HG03108 (cell line): ENCODE measurements around the gene ELFN2.
"Not testable (repeated sequence)": the region's sequence is repeated elsewhere in the genome, so short reads cannot be mapped to it uniquely, and the experiment has no call there.

ENCODE experiments used
- ATAC-seq: cut with Tn5 transposase; IDR thresholded peaks from one replicate; pipeline ENCODE4 v1.9.1; 2021; ENCODE audit warnings: moderate library complexity; ENCODE audit not compliant: unreplicated experiment

The ELFN2 gene

DNA sequence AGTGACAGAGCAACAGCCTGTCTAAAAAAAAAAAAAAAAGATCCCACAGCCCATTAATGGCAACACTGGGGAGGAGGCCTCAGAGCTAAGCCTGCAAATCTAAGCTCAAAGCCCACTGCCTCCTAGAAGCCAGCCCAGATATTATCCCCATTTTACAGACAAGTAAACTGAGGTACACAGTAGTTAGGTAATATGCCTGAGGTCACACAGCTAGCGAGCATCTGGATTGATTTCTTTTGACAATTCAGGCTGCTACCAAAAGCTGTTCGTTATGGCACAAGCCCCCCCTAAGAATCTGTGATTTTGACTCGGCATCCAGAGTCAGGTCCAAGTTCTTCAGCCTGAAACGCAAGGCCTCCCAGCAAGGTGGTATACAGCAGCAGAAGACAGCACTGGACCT, 13.7 kb downstream of the ELFN2 start:
- ATAC-seq = no peak

DNA sequence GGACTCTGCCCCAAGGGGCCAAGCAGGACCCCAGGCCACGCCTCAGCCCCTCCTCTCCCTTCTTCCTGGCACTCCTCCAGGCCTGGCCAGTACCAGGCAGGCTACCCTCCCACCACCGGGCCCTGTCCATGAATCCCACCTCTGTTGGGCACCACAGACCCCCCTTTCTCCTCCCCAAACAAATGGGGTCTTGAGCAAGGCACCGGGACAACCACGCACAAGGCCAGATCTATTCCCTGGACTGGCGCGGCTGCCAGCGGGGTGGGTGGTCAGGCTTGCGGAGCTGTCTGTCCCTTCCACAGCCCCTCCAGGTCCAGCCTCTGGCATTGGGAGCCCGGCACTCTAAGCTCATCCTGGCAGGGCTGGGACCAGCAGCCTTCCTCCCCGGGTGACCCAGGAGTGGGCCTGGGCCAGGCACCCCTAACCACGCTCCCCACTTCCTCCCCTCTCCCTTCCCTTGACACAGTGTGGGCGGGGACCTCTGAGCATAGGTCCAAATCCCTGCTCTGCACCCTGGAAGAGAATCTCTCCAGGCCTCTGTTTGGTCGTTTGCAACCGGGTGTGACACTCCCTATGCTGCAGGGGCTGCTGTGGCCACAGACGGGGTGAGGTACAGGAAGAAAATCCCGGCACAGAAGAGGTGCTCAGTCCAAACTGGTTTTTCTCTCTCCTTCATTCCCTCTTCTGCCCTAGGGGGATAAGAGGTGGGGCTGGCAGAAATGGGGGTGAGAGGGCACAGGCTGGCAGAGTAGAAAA, 14.6 kb downstream of the ELFN2 start:
- no peak for ATAC-seq

DNA sequence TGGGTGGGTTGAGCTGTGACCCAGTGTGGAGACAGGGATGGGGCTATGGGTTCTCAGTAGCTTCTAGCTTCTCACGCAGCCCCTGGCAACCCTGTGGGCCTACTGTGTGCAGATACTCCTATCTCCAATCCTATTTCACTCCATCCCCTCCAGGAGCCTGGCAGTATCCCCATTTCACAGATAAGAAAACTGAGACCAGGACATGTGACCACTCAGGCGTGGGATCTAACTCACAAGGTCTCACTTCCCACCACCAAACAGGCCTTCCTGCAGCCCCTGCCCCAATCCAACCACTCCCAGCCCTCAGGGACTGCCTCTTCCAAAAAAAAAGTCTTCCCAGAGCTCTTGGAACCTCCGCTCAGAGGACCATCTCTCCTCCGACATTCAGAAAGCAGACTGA, 15.6 kb downstream of the ELFN2 start:
- no peak for ATAC-seq

DNA sequence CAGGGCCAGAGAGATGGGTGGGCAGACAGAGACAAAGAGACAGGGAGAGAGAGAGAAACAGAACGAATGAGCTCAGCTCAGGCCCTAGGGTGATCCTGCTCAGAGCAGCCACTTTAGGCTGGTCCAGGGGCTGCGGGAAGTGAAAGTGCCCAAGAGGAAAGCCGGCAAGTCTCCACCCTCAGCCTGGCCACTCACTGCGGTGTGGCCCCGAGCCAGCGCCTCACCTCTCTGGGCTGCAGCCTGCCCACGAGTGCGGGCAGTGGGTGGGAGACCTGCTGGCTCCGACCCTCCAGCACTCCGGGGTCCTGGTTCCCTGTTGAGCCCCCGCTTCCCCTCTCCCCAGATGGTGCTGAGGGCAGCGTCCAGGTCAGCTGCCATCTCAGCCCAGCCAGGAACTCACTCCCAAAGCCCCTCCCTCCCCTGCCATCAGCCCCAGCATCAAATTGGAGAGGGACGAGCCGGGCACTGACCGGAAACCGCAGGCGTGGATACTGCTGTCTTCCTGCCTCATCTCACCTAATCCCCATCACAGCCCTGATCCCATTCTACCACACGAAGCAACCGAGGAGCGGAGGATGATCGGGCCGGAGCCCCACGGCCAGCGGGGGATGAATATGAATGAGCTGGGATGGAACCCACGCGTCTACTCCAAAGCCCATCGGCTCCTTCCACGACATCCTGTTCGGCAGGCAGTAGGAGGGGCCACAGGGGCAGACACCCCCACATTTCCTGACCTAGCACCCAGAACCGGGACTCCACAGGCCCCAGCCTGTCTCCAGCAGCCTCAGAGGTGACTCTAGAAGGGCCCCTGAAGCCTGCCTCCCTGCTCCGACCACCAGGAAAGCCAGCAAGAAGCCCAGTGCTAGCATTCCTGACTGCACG, 16.9 kb downstream of the ELFN2 start:
- ATAC-seq = no peak

DNA sequence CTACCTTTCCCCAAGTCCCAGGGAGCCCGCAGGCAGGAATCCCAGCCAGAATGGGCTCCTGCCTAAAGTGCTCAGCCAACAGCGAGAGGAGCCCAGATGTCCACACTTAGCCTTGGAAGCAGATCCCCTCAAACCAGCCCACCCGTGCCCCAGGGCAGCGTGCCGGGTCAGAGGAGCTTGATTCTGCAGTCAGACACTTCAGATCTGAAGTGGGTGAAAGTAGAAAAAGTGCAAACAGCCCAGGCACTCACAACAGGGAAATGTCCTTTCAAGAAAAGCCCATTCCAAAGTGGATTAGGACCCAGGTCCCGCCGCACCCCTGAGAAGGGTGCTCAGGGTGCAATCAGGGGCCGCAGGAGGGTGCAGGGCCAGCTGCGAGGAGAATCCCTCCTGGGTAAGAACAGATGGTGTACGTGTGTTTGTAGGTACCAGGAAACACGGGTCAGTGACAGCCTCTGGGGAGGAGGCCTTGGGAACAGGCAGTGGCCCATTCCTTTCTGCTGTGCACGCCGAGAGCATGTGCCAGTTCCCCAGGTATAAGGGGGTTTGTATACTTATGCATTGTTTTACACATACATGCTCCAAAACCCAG, 17.7 kb downstream of the ELFN2 start:
- no peak for ATAC-seq

DNA sequence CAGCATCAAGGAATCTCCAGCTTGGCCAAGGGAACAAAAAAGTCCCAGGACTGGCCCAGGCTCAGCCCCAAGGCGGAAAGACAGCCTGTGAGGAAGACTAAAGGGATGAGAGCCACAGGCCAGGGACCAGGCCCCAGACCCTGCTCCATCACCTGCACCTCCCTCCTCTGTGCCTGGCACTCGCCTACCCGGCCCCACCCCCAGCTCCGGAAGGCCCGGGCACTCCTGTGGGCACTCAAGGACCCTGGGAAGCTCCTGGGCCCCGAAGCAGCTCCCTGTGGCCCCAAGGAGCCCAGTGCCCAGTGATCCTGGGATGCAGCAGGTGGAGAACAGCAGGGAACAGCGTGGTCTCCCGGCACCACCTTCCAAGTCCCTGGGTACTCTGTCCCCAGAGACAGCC, 18.2 kb downstream of the ELFN2 start:
- no peak for ATAC-seq

DNA sequence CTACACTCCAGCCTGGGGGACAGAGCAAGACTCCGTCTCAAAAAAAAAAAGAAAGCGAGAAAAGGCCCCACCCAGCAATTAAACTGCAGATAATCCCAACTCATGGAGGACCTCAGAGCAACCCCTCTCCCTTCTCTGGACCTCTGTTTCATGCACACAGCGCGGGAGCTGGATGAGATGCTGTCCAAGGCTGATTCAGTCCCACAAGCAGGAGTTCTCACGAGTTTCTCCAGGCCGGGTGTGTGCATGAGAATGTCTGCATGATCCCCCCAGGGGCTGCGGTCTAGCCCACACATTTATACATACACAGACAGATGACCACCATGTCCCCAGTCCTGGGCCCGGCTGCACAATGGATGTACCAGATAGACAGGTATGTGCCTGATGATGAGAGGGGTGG, 19.4 kb downstream of the ELFN2 start:
- no peak for ATAC-seq

DNA sequence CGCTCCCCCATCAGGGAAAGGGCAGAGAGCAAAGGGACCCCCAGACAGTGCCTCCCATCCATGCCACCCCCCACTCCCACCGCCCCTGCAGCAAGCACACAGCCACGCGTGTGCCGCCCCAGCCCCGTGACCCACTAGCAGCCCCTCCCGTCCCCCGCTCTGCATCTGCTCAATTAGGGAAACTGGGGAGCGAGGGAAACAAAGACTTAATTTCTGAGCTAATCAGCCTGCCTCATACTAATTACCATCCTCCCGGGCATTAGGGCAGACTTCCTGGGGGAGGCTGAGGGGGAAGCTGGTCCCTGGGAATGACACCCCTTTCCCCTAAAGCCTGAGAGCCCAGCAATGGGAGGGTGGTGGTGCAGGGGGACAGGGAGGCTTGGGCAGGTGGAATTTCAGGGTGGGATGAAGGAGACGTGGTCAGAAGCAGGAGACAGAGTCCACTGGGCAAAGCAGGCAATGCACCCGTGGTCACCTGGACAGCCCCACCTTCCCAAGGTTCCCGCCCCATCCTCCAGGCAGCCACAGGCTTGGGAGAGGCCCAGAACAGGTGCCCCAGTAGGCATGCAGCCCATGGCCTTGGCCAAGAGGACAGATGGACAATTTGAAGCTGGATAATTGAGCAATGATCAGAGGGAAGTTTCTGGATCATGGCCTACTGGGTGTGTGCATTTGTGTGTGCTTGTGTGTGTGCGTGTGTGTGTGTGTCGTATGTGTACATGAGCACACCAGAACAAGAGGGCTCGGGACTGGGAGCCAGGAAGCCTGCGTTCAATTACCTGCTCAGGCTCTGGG, 20.6 kb downstream of the ELFN2 start:
- ATAC-seq = no peak

DNA sequence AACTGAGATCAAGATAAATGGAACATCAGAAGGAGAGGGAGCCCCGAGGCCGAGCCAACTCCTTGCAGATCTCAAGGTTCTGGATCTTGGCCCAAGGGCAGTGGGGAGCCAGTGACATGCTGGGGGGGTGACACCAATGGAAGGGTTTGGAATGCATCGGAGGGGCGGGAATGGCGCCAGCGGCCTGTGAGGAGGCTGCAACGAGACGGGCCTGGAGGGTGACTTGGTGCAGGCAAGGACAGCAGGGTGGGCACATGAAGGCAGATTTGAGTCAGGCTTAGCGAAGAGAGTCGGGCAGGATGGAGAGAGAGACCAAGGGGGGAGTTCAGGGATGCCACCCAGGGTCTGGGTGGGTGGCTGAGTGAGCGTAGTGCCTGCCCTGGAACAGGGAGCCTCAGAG, 23.2 kb downstream of the ELFN2 start:
- ATAC-seq = no peak

DNA sequence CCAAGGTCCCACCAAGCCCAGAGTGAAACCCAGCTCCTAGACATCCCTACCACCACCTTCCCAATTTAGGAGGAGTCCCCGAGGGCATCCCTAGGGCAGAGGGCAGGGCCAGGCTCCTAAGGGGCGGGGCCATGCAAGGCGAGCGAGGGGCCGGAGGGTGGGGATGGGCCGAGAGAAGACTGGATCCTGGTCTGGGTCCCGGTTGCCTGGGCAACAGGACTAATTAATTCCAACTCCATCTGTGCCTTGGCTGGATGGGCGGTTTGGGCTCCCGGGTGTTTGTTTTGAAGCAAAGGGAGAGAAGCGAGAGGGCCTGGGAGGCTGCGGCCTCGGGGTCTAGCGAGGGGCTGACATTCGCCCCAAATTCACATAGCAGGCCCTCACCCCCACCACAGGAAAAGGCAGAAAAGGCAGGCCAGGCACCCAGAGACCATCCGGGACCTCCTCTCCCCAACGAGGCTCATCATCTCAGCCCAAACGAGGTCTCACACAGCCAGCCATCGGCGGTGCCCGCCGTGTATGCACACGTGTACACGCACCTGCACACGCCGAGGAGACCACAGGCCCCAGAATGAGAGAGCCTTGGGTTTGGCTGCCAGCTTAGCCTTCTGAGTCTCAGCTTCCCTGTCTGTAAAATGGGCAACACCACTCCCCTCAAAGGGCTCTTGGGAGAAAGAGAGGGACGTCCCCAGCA, 23.9 kb downstream of the ELFN2 start:
- no peak for ATAC-seq

DNA sequence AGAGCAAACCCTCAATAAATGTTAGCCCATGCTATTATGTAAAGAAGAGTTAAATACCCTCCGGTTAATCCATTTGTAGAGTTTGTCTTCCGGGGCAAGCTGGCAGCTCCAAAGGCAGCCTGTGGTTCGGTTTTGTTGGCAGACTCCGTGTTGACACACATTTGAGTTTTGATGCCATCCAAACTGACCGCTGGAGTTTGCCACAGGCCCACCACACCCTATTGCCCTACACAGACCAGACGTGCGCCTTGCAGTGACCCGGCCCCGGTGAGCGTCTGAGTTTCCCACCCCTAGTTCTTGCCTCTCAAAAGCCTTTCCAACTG, 25.1 kb downstream of the ELFN2 start:
- ATAC-seq = no peak

DNA sequence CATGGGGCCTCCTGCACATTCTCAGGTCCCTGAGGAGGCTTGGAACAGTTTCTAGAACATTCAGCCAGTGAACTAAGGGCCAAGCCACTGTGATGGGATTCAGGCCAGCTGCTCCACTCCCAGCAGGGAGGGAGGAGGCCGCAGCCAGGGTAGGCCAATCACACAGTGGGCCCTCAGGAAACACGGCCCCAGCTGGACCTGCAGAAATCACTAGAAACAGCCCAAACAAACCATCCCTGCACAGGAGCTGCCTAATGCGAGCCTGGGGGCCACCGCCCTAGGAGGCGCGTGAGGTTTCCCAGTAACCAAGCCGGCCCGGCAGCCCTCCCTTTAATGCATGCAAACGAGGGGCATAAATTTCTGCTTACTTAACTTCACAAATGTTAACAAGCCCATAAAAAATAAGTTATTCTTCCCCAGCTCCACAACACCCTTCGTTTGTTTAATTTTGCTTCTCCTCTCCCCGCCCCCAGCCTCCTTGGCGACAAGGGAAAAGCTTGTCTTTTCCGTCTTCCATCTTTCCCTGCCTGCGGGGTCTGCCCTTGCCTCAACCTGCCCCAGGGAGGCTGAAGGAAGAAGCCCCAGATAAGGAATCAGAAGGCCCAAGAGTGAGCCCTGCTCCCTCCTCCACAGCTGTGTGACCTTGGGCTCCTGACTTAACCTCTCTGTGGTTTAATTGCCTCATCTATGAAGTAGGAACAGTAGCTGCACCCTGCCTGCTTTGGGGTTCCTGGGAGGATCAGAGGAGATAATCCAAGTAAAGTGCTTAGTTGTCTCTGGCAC, 25.7 kb downstream of the ELFN2 start:
- ATAC-seq = no peak

DNA sequence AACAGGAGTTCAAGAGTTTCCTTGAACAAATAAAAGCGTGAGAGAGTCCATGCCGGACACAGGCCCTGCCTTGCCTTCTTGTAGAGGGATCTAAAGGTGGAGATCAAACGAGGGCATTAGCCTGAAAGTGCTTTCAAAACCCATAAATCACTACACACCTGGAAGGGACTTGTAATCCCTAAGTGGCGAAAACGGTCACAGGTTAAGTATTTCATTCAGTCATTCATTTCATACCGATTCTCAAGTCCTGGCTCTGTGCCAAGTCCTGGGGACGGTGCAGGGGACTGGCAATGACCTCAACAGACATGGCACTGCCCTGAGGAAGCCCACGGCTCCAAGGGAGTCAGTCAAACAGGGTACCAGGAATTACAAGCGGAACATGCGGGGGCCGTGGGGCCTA, 26.6 kb downstream of the ELFN2 start:
- ATAC-seq = no peak

DNA sequence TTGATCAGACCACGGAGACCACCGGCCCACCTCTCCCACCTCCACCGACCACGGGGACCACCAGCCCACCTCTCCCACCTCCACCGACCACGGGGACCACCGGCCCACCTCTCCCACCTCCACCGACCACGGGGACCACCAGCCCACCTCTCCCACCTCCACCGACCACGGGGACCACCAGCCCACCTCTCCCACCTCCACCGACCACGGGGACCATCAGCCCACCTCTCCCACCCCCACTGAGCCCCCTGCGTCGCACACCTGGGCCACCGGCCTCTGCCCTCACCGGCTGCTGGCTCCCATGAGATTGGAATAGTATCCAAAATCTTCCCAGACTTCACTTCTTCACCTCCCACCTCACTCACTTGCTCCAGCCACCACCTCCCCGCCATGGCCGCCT, 27.8 kb downstream of the ELFN2 start:
- not testable (repeated sequence) for ATAC-seq

DNA sequence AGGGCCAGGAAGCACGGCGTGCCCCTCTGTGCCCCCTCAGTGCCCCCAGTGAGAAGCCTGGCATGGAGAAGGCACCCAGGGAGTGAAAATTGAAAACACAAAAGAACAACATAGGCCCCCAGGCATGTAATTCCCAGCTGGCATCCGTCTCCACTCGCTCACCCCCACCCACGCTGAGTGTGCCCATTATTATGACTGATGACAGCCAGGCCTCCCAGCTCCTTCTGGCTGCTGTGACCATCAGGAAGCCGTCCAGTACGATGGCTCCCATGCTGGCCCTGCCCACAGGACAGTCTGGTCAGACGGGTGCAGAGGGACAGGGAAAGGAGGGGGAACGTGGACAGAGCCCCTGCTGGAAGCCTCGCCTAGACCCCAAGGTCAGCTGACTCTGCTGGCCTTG, 30.1 kb downstream of the ELFN2 start:
- no peak for ATAC-seq

DNA sequence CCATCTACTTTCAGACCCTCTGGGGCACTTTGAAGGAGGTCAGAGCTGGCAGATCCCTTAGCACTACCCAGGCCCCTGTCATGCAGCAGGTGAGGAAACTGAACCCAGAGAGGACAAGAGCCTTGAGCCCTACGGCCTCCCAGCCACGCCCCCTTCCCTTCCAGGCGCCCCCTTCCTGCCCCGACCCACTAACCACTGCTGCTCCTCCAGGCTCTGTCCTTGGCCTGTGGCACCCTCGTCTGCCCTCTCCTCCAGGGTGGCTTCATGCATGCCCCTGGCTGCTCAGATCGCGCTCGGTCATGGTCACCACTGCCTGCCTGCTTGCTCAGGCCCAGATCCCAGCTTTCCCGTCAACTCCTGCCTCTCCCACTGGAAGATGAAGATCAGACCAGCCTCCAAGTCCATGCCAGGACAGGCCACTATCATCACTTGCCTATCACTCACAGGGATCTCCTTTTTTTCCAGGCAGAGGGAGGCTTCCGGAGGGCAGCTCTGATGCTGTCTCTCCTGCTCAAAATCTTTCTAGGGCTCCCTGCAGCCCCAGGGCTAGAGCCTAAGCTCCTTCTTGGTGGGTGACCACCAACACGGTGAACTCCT, 30.7 kb downstream of the ELFN2 start:
- no peak for ATAC-seq

DNA sequence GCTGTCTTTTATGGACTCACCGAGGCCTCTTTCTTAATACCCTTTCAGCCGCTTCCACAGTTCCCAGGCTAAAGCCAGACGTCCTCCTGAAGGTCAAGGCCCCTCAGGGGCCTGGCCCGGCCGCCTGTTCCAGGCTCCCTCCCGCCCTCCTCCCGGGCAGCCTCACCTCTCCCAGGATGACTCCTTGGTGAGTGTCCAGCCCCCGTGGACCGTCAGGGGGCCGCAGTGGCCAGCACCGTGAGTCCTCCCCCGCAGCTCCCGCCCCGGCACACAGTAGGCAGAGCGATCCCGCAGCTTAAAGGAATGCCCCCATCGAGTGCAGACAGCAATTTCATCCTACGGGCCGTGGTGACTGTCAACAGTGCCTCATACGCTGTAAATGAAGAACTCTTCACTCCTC, 32.9 kb downstream of the ELFN2 start:
- ATAC-seq = no peak

DNA sequence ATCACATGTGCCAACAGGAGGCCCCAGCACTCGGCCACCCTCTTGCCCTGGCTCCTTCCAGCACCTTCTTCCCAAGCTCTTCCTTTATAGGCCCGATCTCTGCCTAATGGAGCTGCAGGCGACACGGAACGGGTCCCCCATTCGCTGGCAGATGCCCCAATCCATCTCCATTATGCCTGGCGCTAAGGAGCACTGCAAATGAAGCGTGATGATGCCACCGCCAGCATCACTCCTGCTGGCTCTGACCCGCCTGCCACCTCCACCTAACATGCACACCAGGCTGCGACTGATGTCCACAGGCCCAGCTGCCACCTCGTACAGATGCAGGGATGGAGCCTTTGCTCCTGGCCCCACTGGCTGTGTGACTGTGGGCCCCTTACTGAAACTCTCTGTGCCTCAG, 33.5 kb downstream of the ELFN2 start:
- no peak for ATAC-seq

DNA sequence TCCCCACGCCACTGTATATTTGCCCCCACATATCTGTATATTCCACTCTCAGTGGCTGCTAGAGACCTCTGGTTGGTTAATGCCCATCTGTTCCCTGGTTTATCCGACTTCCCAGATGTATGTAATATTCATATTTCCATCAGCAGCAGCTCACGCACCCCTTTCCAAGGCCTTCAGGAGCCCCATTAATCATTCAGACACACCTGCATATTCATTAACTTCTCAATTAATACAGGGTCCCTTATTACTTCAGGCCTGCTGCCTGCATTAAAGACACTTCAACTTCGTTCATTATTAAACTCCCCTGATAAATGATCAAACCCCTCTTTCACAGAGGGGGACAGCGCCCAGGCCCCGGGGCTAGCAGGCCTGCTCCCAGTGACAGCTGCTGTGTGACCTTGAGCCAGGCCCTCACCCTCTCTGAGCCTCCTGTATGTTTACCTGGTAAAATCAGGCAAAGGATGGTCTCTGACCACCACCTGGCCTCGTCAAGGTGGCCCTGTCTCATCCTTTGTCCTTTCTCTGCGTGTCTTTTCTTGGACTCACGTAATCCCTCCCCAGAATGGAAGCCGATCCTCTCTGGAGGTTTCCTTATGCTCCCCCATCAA, 34.5 kb downstream of the ELFN2 start:
- no peak for ATAC-seq
